Measurements from ENCODE around the gene PRAC2.
A peak's percentile ranks its signal among the peaks of the same experiment; 100 is the strongest.

The PRAC2 gene

DNA sequence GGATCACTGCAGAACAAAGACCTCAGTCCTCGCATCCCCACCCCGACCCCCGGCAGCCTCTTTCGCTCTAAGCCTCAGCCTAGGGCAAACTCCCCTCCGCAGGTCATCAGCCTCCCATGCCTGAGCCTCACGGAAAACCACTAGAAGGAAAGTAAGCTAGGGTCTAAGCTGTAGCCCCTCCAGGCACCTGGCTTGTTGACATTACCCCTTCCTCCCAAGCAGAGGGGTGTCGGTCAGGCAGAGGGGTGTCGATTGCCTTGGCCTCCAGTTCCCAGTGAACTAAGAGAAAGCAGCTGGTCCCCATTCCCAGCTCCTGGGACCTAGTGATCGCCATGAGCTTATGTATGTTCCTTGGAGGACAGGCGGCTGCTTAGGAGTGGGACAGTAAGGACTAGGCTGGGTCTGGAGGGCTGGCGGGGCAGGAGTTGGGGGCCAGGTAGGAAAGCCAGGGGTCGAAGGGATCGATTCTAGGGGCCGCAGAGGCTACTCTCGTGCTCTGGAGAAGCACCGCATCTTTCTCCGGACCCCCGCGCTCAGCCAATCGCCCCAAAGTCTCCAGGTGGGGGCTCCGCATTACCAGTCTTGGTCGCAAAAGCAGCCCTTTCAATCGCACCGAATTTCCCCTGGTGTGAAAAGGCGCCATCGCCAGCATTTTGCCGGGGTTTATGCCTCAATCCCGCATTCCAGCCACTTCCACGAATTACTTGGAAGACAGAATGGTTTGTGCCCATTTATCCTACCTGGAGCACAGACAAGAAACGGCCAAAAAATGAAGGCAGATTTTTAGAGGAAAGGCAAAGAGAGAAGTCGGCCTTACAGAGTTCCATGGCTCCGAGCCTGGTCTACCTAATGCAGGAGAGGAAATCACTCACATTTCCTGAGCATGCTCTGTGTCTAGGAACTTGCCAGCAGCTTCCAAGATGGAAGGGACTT, 26.9 kb downstream of the PRAC2 start:
- Histone ChIP-seq H3K36me3 (ENCODE audit: control insufficient read depth, insufficient read depth, low read length) (no peaks in the 10 kb centered on the region), H3K4me3 (ENCODE audit: extremely low read depth, insufficient read depth, low read length, poor library complexity, severe bottlenecking) (no peak overlapping the region), H3K27ac (ENCODE audit: low read depth, low read length, severe bottlenecking) (no peak overlapping the region), H3K4me1 (ENCODE audit: control insufficient read depth, insufficient read depth, low read length, poor library complexity, severe bottlenecking) (peaks cover 22% of the 10 kb centered on the region), H3K9me3 (ENCODE audit: control insufficient read depth, low read length) (no peaks in the 10 kb centered on the region)
- WGBS, 2 experiments (ENCODE audit: insufficient coverage in 2 of 2): 4 to 9% methylated on average over 28 to 32 of the region's 32 CpGs

DNA sequence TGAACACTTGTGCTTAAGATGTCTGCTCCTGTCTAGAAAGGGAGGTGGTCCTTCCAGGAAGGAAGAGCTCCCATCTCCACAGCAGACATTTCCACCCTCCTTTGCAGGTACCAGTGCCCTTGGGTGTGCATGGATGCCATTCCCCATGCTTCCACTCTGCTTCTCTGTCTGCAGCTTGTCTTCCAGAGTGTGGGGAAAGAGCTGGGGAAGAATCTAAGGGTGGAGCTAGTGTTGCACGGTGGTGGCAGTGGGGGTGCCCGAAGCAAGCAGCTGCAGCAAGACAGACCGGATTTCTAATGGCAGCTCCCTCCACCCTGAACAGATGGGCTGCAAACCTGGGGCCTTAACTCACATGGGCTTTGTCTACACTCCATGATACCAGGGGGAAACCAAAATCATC, 28.2 kb downstream of the PRAC2 start:
- WGBS, 2 experiments (ENCODE audit: insufficient coverage in 2 of 2): 0 to 6% methylated on average over 1 to 3 of the region's 3 CpGs
- peaks cover 22% of the 10 kb centered on the region for H3K4me1 ChIP-seq (ENCODE audit: control insufficient read depth, insufficient read depth, low read length, poor library complexity, severe bottlenecking)

DNA sequence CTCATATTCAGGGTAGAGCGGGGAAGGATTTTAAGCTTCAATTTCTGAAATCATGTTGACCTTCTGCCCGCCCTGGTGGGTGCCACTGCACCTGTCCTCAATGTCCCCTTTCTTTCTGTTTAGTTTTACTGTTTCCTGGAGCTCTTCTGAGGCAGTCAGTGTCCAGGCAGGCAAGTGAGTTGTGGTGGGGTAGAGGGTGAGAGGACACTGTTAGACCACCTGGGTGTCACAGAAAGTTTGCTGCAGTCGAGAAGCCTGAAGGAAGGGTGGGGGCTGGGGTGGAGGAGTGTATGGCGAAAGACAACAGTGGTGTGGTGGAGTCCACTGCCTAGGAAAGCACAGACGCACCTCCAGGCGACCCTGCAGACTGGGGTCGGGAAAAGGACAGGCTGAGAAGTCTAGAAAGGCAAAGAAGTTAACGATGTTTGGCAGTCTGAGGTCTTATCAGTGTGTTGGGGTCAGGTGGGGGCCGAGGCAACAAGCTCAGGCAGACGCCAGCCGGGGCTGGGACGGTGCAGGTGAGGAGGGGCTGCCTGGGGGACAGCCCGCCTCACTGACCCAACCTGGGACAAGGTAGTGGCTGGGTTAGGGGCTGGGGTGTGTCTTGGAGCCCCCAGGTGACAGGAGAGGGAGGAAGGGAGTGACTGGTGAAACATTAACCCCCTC, 28.9 kb downstream of the PRAC2 start:
- H3K4me1 ChIP-seq (ENCODE audit: control insufficient read depth, insufficient read depth, low read length, poor library complexity, severe bottlenecking): peaks cover 17% of the 10 kb centered on the region
- H3K4me3 ChIP-seq (ENCODE audit: extremely low read depth, insufficient read depth, low read length, poor library complexity, severe bottlenecking): no peak overlapping the region
- no peaks in the 10 kb centered on the region for H3K9me3 ChIP-seq (ENCODE audit: control insufficient read depth, low read length)
- no peak overlapping the region for H3K27ac ChIP-seq (ENCODE audit: low read depth, low read length, severe bottlenecking)
- H3K36me3 ChIP-seq (ENCODE audit: control insufficient read depth, insufficient read depth, low read length): no peaks in the 10 kb centered on the region
- WGBS, 2 experiments (ENCODE audit: insufficient coverage in 2 of 2): 6 to 8% methylated on average over 10 to 11 of the region's 13 CpGs

More for the DNA sequence above, 28.2 kb downstream of the PRAC2 start:
- H3K9me3 ChIP-seq (ENCODE audit: control insufficient read depth, low read length): no peaks in the 10 kb centered on the region
- no peak overlapping the region for H3K4me3 ChIP-seq (ENCODE audit: extremely low read depth, insufficient read depth, low read length, poor library complexity, severe bottlenecking)
- H3K27ac ChIP-seq (ENCODE audit: low read depth, low read length, severe bottlenecking): no peak overlapping the region
- no peaks in the 10 kb centered on the region for H3K36me3 ChIP-seq (ENCODE audit: control insufficient read depth, insufficient read depth, low read length)

DNA sequence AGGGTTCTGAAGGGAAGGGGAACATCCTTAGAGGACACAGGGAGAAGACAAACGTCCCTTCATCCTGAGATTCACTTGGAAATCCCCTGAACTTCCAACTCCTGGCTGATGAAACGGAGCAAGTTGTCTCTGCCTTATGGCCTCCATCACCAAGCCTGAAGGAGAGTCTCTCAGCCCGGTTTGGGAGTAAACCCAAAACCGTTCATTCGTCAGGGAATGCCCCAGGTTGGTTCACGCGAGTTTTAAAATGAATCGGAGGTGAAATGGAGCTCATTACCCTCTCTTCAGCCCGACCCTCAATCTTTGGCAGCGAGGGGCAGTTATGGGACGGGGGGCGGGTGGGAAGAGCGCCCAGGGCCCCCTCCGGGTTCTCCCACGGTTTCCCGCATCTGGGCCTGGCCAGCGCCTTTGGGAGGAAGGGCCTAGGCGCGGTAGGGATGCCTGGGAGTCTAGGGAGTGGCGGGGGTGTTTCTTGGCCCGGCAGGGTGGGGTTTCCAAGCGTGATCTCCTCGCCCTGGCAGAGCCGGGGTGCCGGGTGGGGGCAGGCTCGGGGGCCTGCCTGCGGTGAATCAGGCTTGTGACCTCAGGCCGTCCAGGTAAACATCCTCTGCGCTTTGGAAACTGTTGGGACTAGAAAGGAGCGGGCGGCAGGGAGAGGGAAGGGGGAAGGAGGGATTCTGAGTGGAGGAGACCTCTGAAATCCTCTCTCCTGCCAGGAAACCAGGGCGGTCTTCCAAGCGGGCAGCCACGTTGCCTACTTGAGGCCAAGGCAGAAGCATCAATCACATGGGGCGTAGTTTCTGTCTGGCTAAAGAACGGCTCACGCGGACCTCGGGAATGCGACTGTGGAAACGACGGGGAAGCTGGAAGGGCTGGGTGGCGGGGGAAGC, 29.7 kb downstream of the PRAC2 start:
- no peak overlapping the region for H3K4me3 ChIP-seq (ENCODE audit: extremely low read depth, insufficient read depth, low read length, poor library complexity, severe bottlenecking)
- no peaks in the 10 kb centered on the region for H3K36me3 ChIP-seq (ENCODE audit: control insufficient read depth, insufficient read depth, low read length)
- H3K9me3 ChIP-seq (ENCODE audit: control insufficient read depth, low read length): no peaks in the 10 kb centered on the region
- H3K4me1 ChIP-seq (ENCODE audit: control insufficient read depth, insufficient read depth, low read length, poor library complexity, severe bottlenecking): peaks cover 14% of the 10 kb centered on the region
- WGBS, 2 experiments (ENCODE audit: insufficient coverage in 2 of 2): 6 to 9% methylated on average over 22 to 31 of the region's 43 CpGs
- no peak overlapping the region for H3K27ac ChIP-seq (ENCODE audit: low read depth, low read length, severe bottlenecking)

DNA sequence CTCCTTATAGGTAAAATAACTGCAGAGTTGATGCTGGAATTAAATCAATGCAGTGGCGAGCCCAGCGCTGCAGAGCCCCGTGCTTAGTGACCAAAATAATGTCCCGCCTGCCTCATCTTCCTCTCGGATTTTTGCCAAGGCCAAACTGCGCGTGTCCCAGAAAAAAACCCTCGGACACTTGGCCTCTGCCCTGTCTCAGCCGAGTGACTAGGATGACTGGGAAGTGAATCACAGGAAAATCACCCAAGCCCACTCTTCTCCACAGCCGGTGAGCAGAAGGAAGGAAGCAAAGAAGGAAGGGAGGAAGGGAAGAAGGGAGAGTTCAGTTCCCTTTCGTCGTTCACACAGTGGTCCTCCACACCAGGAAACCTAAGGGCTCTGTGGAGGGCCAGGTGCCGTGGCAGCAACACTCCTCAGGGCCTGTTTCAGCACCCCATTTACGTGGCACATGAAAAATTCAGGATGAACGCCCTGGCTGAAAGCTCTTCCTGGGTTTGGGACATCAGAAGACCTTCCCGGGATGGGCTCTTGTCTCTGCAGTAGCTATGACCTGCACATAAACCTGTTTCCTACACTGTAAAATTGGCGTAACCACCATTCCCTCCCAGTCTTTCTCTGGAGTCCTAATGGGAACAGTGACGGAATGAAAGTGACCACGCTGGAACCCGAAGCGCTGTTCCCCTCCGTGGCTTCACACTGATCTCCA, 31.0 kb downstream of the PRAC2 start:
- Histone ChIP-seq H3K4me3 (ENCODE audit: extremely low read depth, insufficient read depth, low read length, poor library complexity, severe bottlenecking) (no peak overlapping the region), H3K27ac (ENCODE audit: low read depth, low read length, severe bottlenecking) (no peak overlapping the region), H3K9me3 (ENCODE audit: control insufficient read depth, low read length) (no peaks in the 10 kb centered on the region), H3K4me1 (ENCODE audit: control insufficient read depth, insufficient read depth, low read length, poor library complexity, severe bottlenecking) (peaks cover 14% of the 10 kb centered on the region), H3K36me3 (ENCODE audit: control insufficient read depth, insufficient read depth, low read length) (no peaks in the 10 kb centered on the region)
- 9 to 14% methylated on average over 17 of the region's 22 CpGs for WGBS, 2 experiments (ENCODE audit: insufficient coverage in 2 of 2)

DNA sequence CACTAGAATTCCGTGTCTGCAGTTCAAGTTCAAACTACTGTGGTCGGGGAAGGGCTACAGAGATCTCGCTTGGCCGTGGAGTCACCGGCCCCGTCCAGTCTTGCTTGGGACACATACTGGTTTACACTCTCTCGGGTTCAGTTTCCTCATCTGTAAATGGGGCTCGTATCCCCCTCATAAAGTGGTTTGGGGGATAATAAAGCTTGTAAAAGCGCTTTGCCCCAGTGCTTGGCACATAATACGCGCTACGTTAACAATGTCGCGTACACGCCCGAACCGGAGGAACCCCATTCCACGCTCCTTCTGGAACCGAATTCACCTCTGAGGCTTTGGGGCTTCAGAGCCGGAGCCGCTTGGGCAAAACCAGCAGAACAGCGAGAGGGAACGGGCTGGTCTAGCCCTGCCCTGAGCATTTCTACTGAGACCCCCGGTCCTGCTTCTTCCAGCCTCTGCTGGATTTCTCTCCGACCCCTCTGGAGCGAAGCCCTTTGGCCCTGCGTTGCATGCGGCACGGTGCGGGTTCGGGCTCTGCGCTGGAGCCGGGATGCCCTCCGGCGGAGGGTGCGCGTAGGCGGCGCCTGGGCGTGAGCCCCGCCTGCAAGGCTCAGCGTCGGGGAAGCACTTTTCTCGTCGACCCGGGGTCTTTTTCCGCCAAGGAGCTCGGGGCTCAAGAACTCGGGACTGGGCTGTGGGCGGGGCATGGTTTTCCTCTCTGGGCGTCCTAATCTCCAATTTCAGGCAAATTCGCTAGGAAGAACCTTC, 31.7 kb downstream of the PRAC2 start:
- Histone ChIP-seq H3K36me3 (ENCODE audit: control insufficient read depth, insufficient read depth, low read length) (no peaks in the 10 kb centered on the region), H3K9me3 (ENCODE audit: control insufficient read depth, low read length) (no peaks in the 10 kb centered on the region), H3K4me3 (ENCODE audit: extremely low read depth, insufficient read depth, low read length, poor library complexity, severe bottlenecking) (peak overlapping the region; percentile 12), H3K27ac (ENCODE audit: low read depth, low read length, severe bottlenecking) (no peak overlapping the region), H3K4me1 (ENCODE audit: control insufficient read depth, insufficient read depth, low read length, poor library complexity, severe bottlenecking) (peaks cover 14% of the 10 kb centered on the region)
- WGBS, 2 experiments (ENCODE audit: insufficient coverage in 2 of 2): 3 to 4% methylated on average over 48 to 49 of the region's 52 CpGs

DNA sequence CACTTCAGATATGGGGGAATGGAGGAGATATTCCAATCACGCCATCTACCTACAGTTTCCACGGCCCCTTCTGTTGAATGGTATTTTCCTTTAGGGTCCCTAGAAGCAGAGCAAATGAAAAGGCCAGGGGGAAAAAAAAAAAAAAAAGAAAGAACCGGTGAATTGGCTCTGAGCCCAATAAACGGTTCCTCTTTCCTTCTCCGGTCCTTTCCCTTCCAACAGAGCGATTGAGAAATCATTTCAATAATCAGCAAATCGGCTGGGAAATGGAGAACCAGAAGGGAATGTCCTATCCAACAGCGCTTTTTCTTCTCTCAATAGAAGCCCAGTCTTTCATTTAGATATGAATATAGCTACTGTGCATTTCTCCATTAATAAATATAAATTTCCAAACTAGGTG, 32.4 kb downstream of the PRAC2 start:
- 48% methylated on average over 6 of the region's 8 CpGs; no CpG with 5 or more reads in 1 of the 2 experiments for WGBS, 2 experiments (ENCODE audit: insufficient coverage in 2 of 2)
- Histone ChIP-seq H3K4me1 (ENCODE audit: control insufficient read depth, insufficient read depth, low read length, poor library complexity, severe bottlenecking) (peaks cover 14% of the 10 kb centered on the region), H3K36me3 (ENCODE audit: control insufficient read depth, insufficient read depth, low read length) (no peaks in the 10 kb centered on the region), H3K27ac (ENCODE audit: low read depth, low read length, severe bottlenecking) (no peak overlapping the region), H3K9me3 (ENCODE audit: control insufficient read depth, low read length) (no peaks in the 10 kb centered on the region), H3K4me3 (ENCODE audit: extremely low read depth, insufficient read depth, low read length, poor library complexity, severe bottlenecking) (no peak overlapping the region)

DNA sequence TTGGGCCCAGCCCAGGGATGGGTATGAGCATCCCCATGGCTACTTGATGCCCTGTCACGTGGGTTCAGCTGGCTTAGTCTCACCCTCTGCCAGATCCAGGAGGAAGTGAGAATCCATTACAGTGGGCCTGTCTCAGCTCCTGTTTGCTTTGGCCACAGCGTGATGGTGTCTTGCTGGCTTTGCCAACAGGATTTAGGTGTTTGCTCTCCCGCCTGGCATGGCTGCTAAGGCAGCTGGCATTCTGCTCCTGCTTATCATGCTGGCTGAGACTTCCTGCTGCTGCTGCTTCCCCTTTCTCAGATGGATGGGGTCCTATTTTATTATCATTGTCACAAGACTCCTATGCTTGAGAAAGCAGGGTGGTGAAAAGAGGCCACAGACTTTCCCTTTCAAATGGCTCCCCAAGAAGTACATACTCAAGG, 33.9 kb downstream of the PRAC2 start:
- Histone ChIP-seq H3K36me3 (ENCODE audit: control insufficient read depth, insufficient read depth, low read length) (no peaks in the 10 kb centered on the region), H3K4me3 (ENCODE audit: extremely low read depth, insufficient read depth, low read length, poor library complexity, severe bottlenecking) (no peak overlapping the region), H3K27ac (ENCODE audit: low read depth, low read length, severe bottlenecking) (no peak overlapping the region), H3K9me3 (ENCODE audit: control insufficient read depth, low read length) (no peaks in the 10 kb centered on the region), H3K4me1 (ENCODE audit: control insufficient read depth, insufficient read depth, low read length, poor library complexity, severe bottlenecking) (peaks cover 14% of the 10 kb centered on the region)
- WGBS, 2 experiments (ENCODE audit: insufficient coverage in 2 of 2): 72 to 88% methylated on average over 3 of the region's 3 CpGs

DNA sequence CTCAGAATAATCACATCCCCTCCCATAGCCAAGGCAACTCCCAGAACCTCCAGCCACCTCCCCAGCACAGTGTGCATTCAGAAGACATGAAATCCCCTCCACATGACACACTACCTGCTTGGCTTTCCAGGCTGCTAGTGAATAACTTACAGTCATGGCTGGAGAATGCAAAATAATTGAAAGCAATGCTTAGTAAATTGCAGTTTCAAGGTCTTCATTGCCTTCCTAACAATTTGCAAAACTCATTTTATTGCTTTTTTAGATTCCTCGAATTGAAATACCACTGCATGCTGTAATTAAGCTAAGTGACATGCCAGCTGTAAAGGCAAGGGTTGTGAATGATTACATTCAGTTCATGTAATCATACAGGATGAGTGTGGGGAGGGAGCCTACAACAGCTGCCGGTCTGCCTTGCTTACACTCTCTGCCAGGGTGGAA, 34.6 kb downstream of the PRAC2 start:
- Histone ChIP-seq H3K4me3 (ENCODE audit: extremely low read depth, insufficient read depth, low read length, poor library complexity, severe bottlenecking) (no peak overlapping the region), H3K27ac (ENCODE audit: low read depth, low read length, severe bottlenecking) (no peak overlapping the region), H3K4me1 (ENCODE audit: control insufficient read depth, insufficient read depth, low read length, poor library complexity, severe bottlenecking) (peaks cover 14% of the 10 kb centered on the region), H3K9me3 (ENCODE audit: control insufficient read depth, low read length) (no peaks in the 10 kb centered on the region), H3K36me3 (ENCODE audit: control insufficient read depth, insufficient read depth, low read length) (no peaks in the 10 kb centered on the region)
- WGBS, 2 experiments (ENCODE audit: insufficient coverage in 2 of 2): 80 to 85% methylated on average over 1 to 2 of the region's 2 CpGs

Data from mesodermal cell (in vitro differentiated cells).